ENCODE measurements around the gene ARAP3. TPM values are rescaled to one million over a fixed set of nuclear protein-coding genes. Genes with fewer than 3 reads are reported as not detected.

Gene ARAP3
- total and polyA plus RNA-seq, 2 donors (not counting 3 experiments of a cell fraction or from before 2014, with no cell fraction given), result 60.6 to 136 TPM

DNA sequence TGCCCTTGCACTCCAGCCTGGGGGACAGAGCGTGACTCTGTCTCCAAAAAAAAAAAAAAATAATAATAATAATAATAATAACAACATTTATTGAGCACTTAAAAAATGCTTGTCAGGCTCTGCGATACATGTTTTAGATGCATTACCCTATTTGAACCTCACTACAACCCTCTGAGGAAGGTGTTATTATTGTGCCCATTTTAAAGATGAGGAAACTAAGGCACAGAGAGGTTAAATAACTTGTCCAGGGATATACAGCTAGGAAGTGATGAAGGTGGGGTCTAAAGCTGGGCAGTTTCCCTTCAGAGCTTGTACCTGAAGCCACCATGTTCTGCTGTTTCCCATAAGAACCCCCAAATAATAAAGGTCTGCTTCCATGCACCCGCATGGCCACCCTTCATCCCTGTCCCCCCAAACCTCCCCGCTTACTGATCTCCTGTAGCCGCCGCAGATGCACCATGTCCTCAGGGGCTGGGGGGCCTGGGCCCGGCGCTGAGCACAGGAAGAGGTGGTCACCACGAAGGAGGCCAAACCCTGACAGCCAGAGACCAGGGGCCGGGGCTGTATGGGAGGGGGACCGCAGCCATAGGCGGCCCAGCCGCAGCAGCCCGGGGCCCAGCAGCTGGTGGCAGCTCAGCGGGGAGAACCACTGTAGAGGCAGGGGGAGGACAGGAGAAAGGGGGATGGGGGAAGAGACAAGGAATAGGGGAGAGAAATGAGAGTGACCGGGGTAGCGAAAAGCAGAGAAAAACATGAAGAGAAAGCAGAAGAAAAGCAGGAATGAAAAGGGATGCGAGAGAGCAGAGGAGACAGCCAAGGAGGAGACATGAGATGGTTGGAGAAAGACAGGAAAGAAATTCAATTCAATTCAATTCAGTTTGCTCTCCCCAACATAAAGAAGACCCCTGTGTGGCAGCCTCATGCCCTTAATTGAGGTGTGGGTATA is 15.8 kb downstream of the ARAP3 start:
- DNase-seq (ENCODE audit: low read depth, low spot score) (no peak), FAIRE-seq (no peak)
- ChIA-PET POLR2A (no interaction called here), CTCF (interaction anchor here (0.9 to 5.2 kb wide), 6 partner anchors 10 to 295 kb away, joined by 3 to 61 read pairs (median 6); no protein-coding TSS in a partner anchor)
- no peak overlapping the region for H3K4me2 ChIP-seq (ENCODE audit: insufficient read depth, low read length)
- H3K4me3 ChIP-seq (replicated peaks in 1 of 3; ENCODE audit: insufficient read depth in 1 of 3, low read depth in 1 of 3, low read length in 3 of 3), result no peak overlapping the region
- H3K9me1 ChIP-seq (replicated peaks; ENCODE audit: control insufficient read depth, extremely low read depth, insufficient read depth, low read length), result no peaks in the 10 kb centered on the region
- H3K27ac ChIP-seq (ENCODE audit: insufficient read depth, low read depth, low read length), result no peak overlapping the region
- H3K27me3 ChIP-seq (ENCODE audit: control insufficient read depth in 2 of 2, insufficient read depth in 2 of 2, low read length in 2 of 2), result no peaks in the 10 kb centered on the region
- H3K36me3 ChIP-seq (ENCODE audit: control insufficient read depth in 2 of 2, extremely low read depth in 1 of 2, insufficient read depth in 2 of 2, low read length in 2 of 2), result peaks cover 28 to 51% of the 10 kb centered on the region in 2 experiments
- dilution Hi-C loops (cut with MboI; ENCODE audit: extremely low pct_ligation_motif_present, low sequenced_read_pairs), result no loop called here
- no peak overlapping the region for H3K9ac ChIP-seq (replicated peaks; ENCODE audit: extremely low read depth, insufficient read depth, low read length)
- intact Hi-C loops (cut with micrococcal nuclease), result loop anchor here (1.0 to 2.0 kb wide), 4 partner anchors 15 to 213 kb away; no protein-coding TSS in a partner anchor
- no peaks in the 10 kb centered on the region for H3K9me3 ChIP-seq (replicated peaks; ENCODE audit: control insufficient read depth, insufficient read depth, low read length)
- H3K4me1 ChIP-seq (ENCODE audit: control insufficient read depth, extremely low read depth, insufficient read depth, low read length), result peaks cover 4% of the 10 kb centered on the region
- BruUV-seq (replicated peaks), result no TSS peak
- H4K20me1 ChIP-seq (replicated peaks; ENCODE audit: control insufficient read depth, extremely low read depth, insufficient read depth, low read length), result no peaks in the 10 kb centered on the region
- TF ChIP-seq, protein P1, sequence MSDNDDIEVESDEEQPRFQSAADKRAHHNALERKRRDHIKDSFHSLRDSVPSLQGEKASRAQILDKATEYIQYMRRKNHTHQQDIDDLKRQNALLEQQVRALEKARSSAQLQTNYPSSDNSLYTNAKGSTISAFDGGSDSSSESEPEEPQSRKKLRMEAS (IDR thresholded peaks at IDR 0.05; ENCODE audit: insufficient read depth, insufficient read length), result no peak
- TF ChIP-seq JUN (IDR thresholded peaks at IDR 0.05; ENCODE audit: borderline replicate concordance, insufficient read depth, insufficient read length, low read depth) (no peak), MYC (IDR thresholded peaks at IDR 0.05; ENCODE audit: low read depth, low read length) (no peak), POLR2A (IDR thresholded peaks at IDR 0.05; ENCODE audit: low read depth, low read length) (no peak), POLR2AphosphoS5 (IDR thresholded peaks at IDR 0.05; ENCODE audit: insufficient read depth, low read depth, low read length) (no peak), GATA2 (IDR thresholded peaks at IDR 0.05; ENCODE audit: insufficient read depth, insufficient read length, low read depth, low read length) (no peak), FOS (IDR thresholded peaks at IDR 0.05; ENCODE audit: borderline replicate concordance, insufficient read depth, low read length) (no peak), EZH2 (IDR thresholded peaks at IDR 0.05; ENCODE audit: borderline replicate concordance, low read depth, low read length, severe bottlenecking) (no peak)
- TF ChIP-seq, protein P2, sequence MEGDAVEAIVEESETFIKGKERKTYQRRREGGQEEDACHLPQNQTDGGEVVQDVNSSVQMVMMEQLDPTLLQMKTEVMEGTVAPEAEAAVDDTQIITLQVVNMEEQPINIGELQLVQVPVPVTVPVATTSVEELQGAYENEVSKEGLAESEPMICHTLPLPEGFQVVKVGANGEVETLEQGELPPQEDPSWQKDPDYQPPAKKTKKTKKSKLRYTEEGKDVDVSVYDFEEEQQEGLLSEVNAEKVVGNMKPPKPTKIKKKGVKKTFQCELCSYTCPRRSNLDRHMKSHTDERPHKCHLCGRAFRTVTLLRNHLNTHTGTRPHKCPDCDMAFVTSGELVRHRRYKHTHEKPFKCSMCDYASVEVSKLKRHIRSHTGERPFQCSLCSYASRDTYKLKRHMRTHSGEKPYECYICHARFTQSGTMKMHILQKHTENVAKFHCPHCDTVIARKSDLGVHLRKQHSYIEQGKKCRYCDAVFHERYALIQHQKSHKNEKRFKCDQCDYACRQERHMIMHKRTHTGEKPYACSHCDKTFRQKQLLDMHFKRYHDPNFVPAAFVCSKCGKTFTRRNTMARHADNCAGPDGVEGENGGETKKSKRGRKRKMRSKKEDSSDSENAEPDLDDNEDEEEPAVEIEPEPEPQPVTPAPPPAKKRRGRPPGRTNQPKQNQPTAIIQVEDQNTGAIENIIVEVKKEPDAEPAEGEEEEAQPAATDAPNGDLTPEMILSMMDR (IDR thresholded peaks at IDR 0.05; ENCODE audit: extremely low read depth in 1 of 2, insufficient read depth in 1 of 2, low read depth in 1 of 2, low read length in 2 of 2), result no peak
- peaks cover 9% of the 10 kb centered on the region for H3K79me2 ChIP-seq (ENCODE audit: control insufficient read depth, insufficient read depth, low read length)
- no peak overlapping the region for H2AFZ ChIP-seq (ENCODE audit: low read depth, low read length)

Data from endothelial cell of umbilical vein (primary cell).